D721Med (cell line): ENCODE measurements around the gene DIP2C.

ENCODE experiments used
- DNase-seq: peaks from one replicate; pipeline ENCODE4 v3.0.0; 2011; ENCODE audit warnings: low spot score; ENCODE audit not compliant: insufficient read length
- FAIRE-seq: peaks from 2 replicates; lab custom pipeline; 2011; peaks lifted over from hg19 to GRCh38; lab: Jason Lieb, UNC
- CTCF ChIP-seq: IDR thresholded peaks from 2 replicates; pipeline ENCODE4 v1.5.1; 2012; ENCODE audit warnings: mild to moderate bottlenecking, control low read depth; ENCODE audit not compliant: insufficient read depth; ENCODE audit errors: missing control alignments

The DIP2C gene

GRCh38 chr10:668786-669485, 20.5 kb downstream of the DIP2C start:
- FAIRE-seq: no peak
- no peak for TF ChIP-seq CTCF
- no peak for DNase-seq

GRCh38 chr10:667602-668143, 21.8 kb downstream of the DIP2C start:
- DNase-seq (no peak), FAIRE-seq (peak; percentile 98)
- TF ChIP-seq CTCF: no peak

- no peak for TF ChIP-seq CTCF
- FAIRE-seq (no peak), DNase-seq (no peak)
Measured at GRCh38 chr10:667096-667495, 22.4 kb downstream of the DIP2C start.

- DNase-seq (no peak), FAIRE-seq (no peak)
- no peak for TF ChIP-seq CTCF
Measured at GRCh38 chr10:666237-667012, 23.0 kb downstream of the DIP2C start.

GRCh38 chr10:665579-666091, 23.8 kb downstream of the DIP2C start:
- TF ChIP-seq CTCF: no peak
- no peak for DNase-seq
- FAIRE-seq: peak; percentile 88

GRCh38 chr10:664893-665292, 24.6 kb downstream of the DIP2C start:
- DNase-seq (no peak), FAIRE-seq (no peak)
- no peak for TF ChIP-seq CTCF
